DOHH2 (cell line): ENCODE measurements around the gene USP28.

ENCODE experiments used
- H3F3A ChIP-seq: fragments of 200-600 bp; sonication (generic), shearing (Covaris generic); 2 replicates; pipeline ENCODE4 v1.6.0; 2016; ENCODE audit warnings: antibody characterized with exemption, mild to moderate bottlenecking; ENCODE audit not compliant: control insufficient read depth, insufficient read depth
- H3K27ac ChIP-seq: fragments of 200-600 bp; sonication (generic); 2 replicates; pipeline ENCODE4 v1.5.1; 2014; ENCODE audit warnings: low read depth, mild to moderate bottlenecking, low read length, moderate library complexity
- H3K27me3 ChIP-seq: fragments of 200-600 bp; sonication (generic); 2 replicates; pipeline ENCODE4 v1.6.1; 2014; ENCODE audit warnings: mild to moderate bottlenecking, low read length, mixed read lengths; ENCODE audit not compliant: control insufficient read depth
- H3K36me3 ChIP-seq: fragments of 200-600 bp; sonication (generic); 2 replicates; pipeline ENCODE4 v1.6.1; 2014; ENCODE audit warnings: mild to moderate bottlenecking, low read length, moderate library complexity, mixed read lengths; ENCODE audit not compliant: control insufficient read depth
- H3K4me1 ChIP-seq: fragments of 200-600 bp; sonication (generic); 2 replicates; pipeline ENCODE4 v1.6.1; 2014; ENCODE audit warnings: mild to moderate bottlenecking, low read length, mixed read lengths; ENCODE audit not compliant: control insufficient read depth
- H3K4me2 ChIP-seq: fragments of 200-600 bp; sonication (generic); 2 replicates; pipeline ENCODE4 v1.6.0; 2014; ENCODE audit warnings: mild to moderate bottlenecking, low read length, moderate library complexity
- H3K4me3 ChIP-seq: fragments of 200-600 bp; sonication (generic); 2 replicates; pipeline ENCODE4 v1.5.1; 2014; ENCODE audit warnings: mild to moderate bottlenecking, low read length, mixed read lengths
- H3K79me2 ChIP-seq: fragments of 200-600 bp; sonication (generic); 2 replicates; pipeline ENCODE4 v1.6.1; 2014; ENCODE audit warnings: mild to moderate bottlenecking, low read length, mixed read lengths; ENCODE audit not compliant: control insufficient read depth
- H3K9me2 ChIP-seq: fragments of 200-600 bp; sonication (generic); replicated peaks from 2 replicates; pipeline ENCODE4 v1.6.1; 2014; ENCODE audit warnings: mild to moderate bottlenecking, low read length, mixed read lengths; ENCODE audit not compliant: control insufficient read depth
- H3K9me3 ChIP-seq: fragments of 200-600 bp; sonication (generic); 2 replicates; pipeline ENCODE4 v1.6.1; 2014; ENCODE audit warnings: antibody characterized with exemption, low read length, mixed read lengths; ENCODE audit not compliant: control insufficient read depth, insufficient read depth
- H4K20me1 ChIP-seq: fragments of 200-600 bp; sonication (generic); 2 replicates; pipeline ENCODE4 v1.6.0; 2014; ENCODE audit warnings: low read depth, mild to moderate bottlenecking, antibody characterized with exemption, low read length, moderate library complexity; ENCODE audit not compliant: control insufficient read depth, insufficient read depth
- EZH2phosphoT487 ChIP-seq: fragments of 200-600 bp; sonication (generic); IDR thresholded peaks from 2 replicates; pipeline ENCODE4 v1.6.1; 2017; ENCODE audit warnings: borderline replicate concordance, mild to moderate bottlenecking, antibody characterized with exemption, low read length, moderate library complexity, mixed read lengths
- TF ChIP-seq, protein P1 (sequence below): fragments of 200-600 bp; sonication (generic); IDR thresholded peaks from one replicate; pipeline ENCODE4 v1.5.1; 2014; ENCODE audit warnings: antibody characterized with exemption, mild to moderate bottlenecking, low read depth, low read length; ENCODE audit not compliant: poor library complexity, severe bottlenecking

USP28 gene

DNA sequence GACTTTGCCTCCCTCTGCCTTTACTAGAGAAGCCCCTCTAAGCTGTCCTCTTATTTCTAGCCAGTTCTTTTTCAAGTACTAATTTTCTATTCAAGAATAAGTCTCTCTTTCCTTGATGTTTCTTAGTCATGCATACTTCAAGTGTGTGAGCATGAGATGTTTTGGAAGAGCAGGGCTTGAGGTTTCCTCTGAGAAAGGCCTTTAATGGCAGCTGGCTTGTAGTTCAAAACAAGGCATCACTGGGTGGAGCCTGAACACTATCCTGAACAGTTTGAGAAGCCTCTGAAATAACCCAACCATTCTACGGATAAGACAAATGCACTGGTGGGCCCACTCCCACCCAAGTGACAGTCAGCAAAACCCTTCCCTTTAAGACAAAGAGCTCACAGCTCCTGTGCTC, 58.2 kb downstream of the USP28 start:
- H3F3A ChIP-seq: no peaks in the 10 kb centered on the region
- no peak overlapping the region for H3K4me3 ChIP-seq
- H3K9me2 ChIP-seq: no peaks in the 10 kb centered on the region
- H3K4me1 ChIP-seq: peaks cover 6% of the 10 kb centered on the region
- H3K79me2 ChIP-seq: no peaks in the 10 kb centered on the region
- no peak for TF ChIP-seq EZH2phosphoT487
- TF ChIP-seq, protein P1, sequence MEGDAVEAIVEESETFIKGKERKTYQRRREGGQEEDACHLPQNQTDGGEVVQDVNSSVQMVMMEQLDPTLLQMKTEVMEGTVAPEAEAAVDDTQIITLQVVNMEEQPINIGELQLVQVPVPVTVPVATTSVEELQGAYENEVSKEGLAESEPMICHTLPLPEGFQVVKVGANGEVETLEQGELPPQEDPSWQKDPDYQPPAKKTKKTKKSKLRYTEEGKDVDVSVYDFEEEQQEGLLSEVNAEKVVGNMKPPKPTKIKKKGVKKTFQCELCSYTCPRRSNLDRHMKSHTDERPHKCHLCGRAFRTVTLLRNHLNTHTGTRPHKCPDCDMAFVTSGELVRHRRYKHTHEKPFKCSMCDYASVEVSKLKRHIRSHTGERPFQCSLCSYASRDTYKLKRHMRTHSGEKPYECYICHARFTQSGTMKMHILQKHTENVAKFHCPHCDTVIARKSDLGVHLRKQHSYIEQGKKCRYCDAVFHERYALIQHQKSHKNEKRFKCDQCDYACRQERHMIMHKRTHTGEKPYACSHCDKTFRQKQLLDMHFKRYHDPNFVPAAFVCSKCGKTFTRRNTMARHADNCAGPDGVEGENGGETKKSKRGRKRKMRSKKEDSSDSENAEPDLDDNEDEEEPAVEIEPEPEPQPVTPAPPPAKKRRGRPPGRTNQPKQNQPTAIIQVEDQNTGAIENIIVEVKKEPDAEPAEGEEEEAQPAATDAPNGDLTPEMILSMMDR: no peak
- H3K27ac ChIP-seq: no peak overlapping the region
- peaks cover 44% of the 10 kb centered on the region for H3K36me3 ChIP-seq
- H4K20me1 ChIP-seq: no peaks in the 10 kb centered on the region
- H3K27me3 ChIP-seq: no peaks in the 10 kb centered on the region
- H3K4me2 ChIP-seq: no peak overlapping the region
- no peaks in the 10 kb centered on the region for H3K9me3 ChIP-seq

GRCh38 chr11:113814181-113814580, 61.2 kb downstream of the USP28 start:
- TF ChIP-seq EZH2phosphoT487: no peak
- TF ChIP-seq, protein P1: no peak
- H3K4me1 ChIP-seq: peaks cover 6% of the 10 kb centered on the region
- no peaks in the 10 kb centered on the region for H3K9me2 ChIP-seq

GRCh38 chr11:113808931-113809330, 66.4 kb downstream of the USP28 start:
- no peaks in the 10 kb centered on the region for H3K9me2 ChIP-seq
- H3K4me3 ChIP-seq: no peak overlapping the region
- H3F3A ChIP-seq: no peaks in the 10 kb centered on the region
- no peak overlapping the region for H3K4me2 ChIP-seq
- peaks cover 71% of the 10 kb centered on the region for H3K36me3 ChIP-seq
- H3K27ac ChIP-seq: no peak overlapping the region
- H3K27me3 ChIP-seq: no peaks in the 10 kb centered on the region
- no peaks in the 10 kb centered on the region for H4K20me1 ChIP-seq
- no peak for TF ChIP-seq EZH2phosphoT487
- TF ChIP-seq, protein P1: no peak
- peaks cover 6% of the 10 kb centered on the region for H3K4me1 ChIP-seq
- no peaks in the 10 kb centered on the region for H3K9me3 ChIP-seq
- H3K79me2 ChIP-seq: no peaks in the 10 kb centered on the region

More at GRCh38 chr11:113814181-113814580, 61.2 kb downstream of the USP28 start:
- H4K20me1 ChIP-seq: no peaks in the 10 kb centered on the region
- no peaks in the 10 kb centered on the region for H3F3A ChIP-seq
- H3K27me3 ChIP-seq: no peaks in the 10 kb centered on the region
- no peak overlapping the region for H3K4me3 ChIP-seq
- H3K36me3 ChIP-seq: peaks cover 43% of the 10 kb centered on the region
- H3K79me2 ChIP-seq: no peaks in the 10 kb centered on the region
- no peaks in the 10 kb centered on the region for H3K9me3 ChIP-seq
- no peak overlapping the region for H3K4me2 ChIP-seq
- no peak overlapping the region for H3K27ac ChIP-seq
